Activated naive CD4-positive, alpha-beta T cell treated with anti-CD3 and anti-CD28 coated beads for 36 hours (primary cell): ENCODE results near the gene ABCB8. TPM values are rescaled to one million over a fixed set of nuclear protein-coding genes. Genes with fewer than 3 reads are reported as not detected.
"Not testable (repeated sequence)": the region's sequence is repeated elsewhere in the genome, so short reads cannot be mapped to it uniquely, and the experiment has no call there.

ENCODE experiments used
- CTCF ChIA-PET: fragments of 350-600 bp; sonication (Branson Sonifier 250); formaldehyde crosslinking; loops from one replicate; lab custom pipeline; 2021; ENCODE audit warnings: antibody characterized with exemption; lab: Charles Lee
- DNase-seq: peaks from one replicate; pipeline ENCODE4 v3.0.0-alpha.2; 2020
- H3K27ac Mint-ChIP-seq: one replicate; pipeline ENCODE4 v1.8.0; 2021; ENCODE audit warnings: mild to moderate bottlenecking, mixed read lengths
- H3K27me3 Mint-ChIP-seq: one replicate; pipeline ENCODE4 v1.8.0; 2021; ENCODE audit warnings: low read depth, mixed read lengths
- H3K36me3 Mint-ChIP-seq: one replicate; pipeline ENCODE4 v1.8.0; 2021; ENCODE audit warnings: low read depth, mixed read lengths
- H3K4me1 Mint-ChIP-seq: one replicate; pipeline ENCODE4 v1.8.0; 2021; ENCODE audit warnings: low read depth, mixed read lengths
- H3K4me3 Mint-ChIP-seq: one replicate; pipeline ENCODE4 v1.8.0; 2021; ENCODE audit warnings: mild to moderate bottlenecking, moderate library complexity, mixed read lengths
- H3K9me3 Mint-ChIP-seq: one replicate; pipeline ENCODE4 v1.8.0; 2021; ENCODE audit warnings: mixed read lengths
- intact Hi-C: fragments of 100-400 bp; cut with micrococcal nuclease; formaldehyde crosslinking; loops from one replicate; pipeline ENCODE4 v1.15.1; 2023
- total RNA-seq, 2 experiments: library from RNA; stranded (reverse); gene quantifications; one replicate each; pipeline ENCODE4 v1.2.3, GENCODE V29; 2021

The ABCB8 gene
- total RNA-seq, 2 experiments from 2014 or later: 41.3 to 47.8 TPM

GRCh38 chr7:151010037-151010306, 18.3 kb upstream of the ABCB8 start:
- no peak overlapping the region for H3K27ac Mint-ChIP-seq
- no peaks in the 10 kb centered on the region for H3K36me3 Mint-ChIP-seq
- no peaks in the 10 kb centered on the region for H3K27me3 Mint-ChIP-seq
- no peak for DNase-seq
- H3K4me1 Mint-ChIP-seq: peaks cover 64% of the 10 kb centered on the region
- CTCF ChIA-PET: interaction anchor here (0.5 to 5.3 kb wide), 17 partner anchors 8 to 268 kb away, joined by 3 to 29 read pairs (median 5); no protein-coding TSS in a partner anchor
- H3K4me3 Mint-ChIP-seq: no peak overlapping the region
- intact Hi-C loops: loop anchor here (5.0 kb wide), 1 partner anchor 342 kb away; no protein-coding TSS in a partner anchor
- no peaks in the 10 kb centered on the region for H3K9me3 Mint-ChIP-seq

- peak overlapping the region; percentile 64 for H3K4me3 Mint-ChIP-seq
- H3K4me1 Mint-ChIP-seq: peaks cover 69% of the 10 kb centered on the region
- peak; percentile 71 for DNase-seq
- H3K27ac Mint-ChIP-seq: peak overlapping the region; percentile 66
- H3K36me3 Mint-ChIP-seq: no peaks in the 10 kb centered on the region
- CTCF ChIA-PET: interaction anchor here (0.5 to 5.3 kb wide), 18 partner anchors 7 to 265 kb away, joined by 3 to 29 read pairs (median 4); no protein-coding TSS in a partner anchor
- intact Hi-C loops: loop anchor here (5.0 kb wide), 1 partner anchor 342 kb away; no protein-coding TSS in a partner anchor
- no peaks in the 10 kb centered on the region for H3K9me3 Mint-ChIP-seq
- H3K27me3 Mint-ChIP-seq: no peaks in the 10 kb centered on the region
Observed at GRCh38 chr7:151010307-151011096, 17.7 kb upstream of the ABCB8 start.

GRCh38 chr7:151011097-151011409, 17.2 kb upstream of the ABCB8 start:
- Mint-ChIP-seq H3K4me1 (peaks cover 71% of the 10 kb centered on the region), H3K36me3 (no peaks in the 10 kb centered on the region), H3K27me3 (no peaks in the 10 kb centered on the region), H3K27ac (peak overlapping the region; percentile 47), H3K4me3 (peak overlapping the region; percentile 43), H3K9me3 (no peaks in the 10 kb centered on the region)
- CTCF ChIA-PET: interaction anchor here (0.6 to 5.3 kb wide), 11 partner anchors 9 to 304 kb away, joined by 3 to 29 read pairs (median 5); no protein-coding TSS in a partner anchor
- no peak for DNase-seq
- intact Hi-C loops: loop anchor here (5.0 kb wide), 1 partner anchor 341 kb away; no protein-coding TSS in a partner anchor

DNA sequence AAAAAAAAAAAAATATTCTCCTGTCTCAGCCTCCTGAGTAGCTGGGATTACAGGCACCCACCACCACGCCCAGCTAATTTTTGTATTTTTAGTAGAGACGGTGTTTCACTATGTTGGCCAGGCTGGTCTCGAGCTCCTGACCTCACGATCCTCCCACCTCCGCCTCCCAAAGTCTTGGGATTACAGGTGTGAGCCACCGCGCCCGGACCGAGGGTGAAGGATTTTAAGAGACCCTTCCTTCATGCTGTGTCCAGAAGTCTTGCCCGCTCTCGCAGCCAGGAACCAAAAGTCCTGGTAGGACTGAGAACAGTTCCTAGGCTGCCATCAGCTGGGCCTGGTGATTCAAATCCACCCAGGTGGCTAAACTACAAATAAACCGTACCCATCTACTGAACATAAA, 16.6 kb upstream of the ABCB8 start:
- H3K4me3 Mint-ChIP-seq, H3K36me3 Mint-ChIP-seq, H3K9me3 Mint-ChIP-seq, H3K27ac Mint-ChIP-seq, H3K27me3 Mint-ChIP-seq, DNase-seq: not testable (repeated sequence)
- intact Hi-C loops: loop anchor here (1.0 to 5.0 kb wide), 2 partner anchors 100 to 341 kb away; no protein-coding TSS in a partner anchor
- peaks cover 75% of the 10 kb centered on the region for H3K4me1 Mint-ChIP-seq
- CTCF ChIA-PET: interaction anchor here (0.6 to 5.3 kb wide), 8 partner anchors 17 to 329 kb away, joined by 3 to 29 read pairs (median 4); no protein-coding TSS in a partner anchor

- Mint-ChIP-seq H3K36me3 (no peaks in the 10 kb centered on the region), H3K27ac (no peak overlapping the region), H3K9me3 (no peaks in the 10 kb centered on the region), H3K4me3 (no peak overlapping the region), H3K27me3 (no peaks in the 10 kb centered on the region), H3K4me1 (peaks cover 77% of the 10 kb centered on the region)
- CTCF ChIA-PET: interaction anchor here (0.6 to 2.1 kb wide), 3 partner anchors 72 to 329 kb away, joined by 3 to 5 read pairs (median 3); no protein-coding TSS in a partner anchor
- intact Hi-C loops: loop anchor here (1.0 to 5.0 kb wide), 2 partner anchors 99 to 340 kb away; no protein-coding TSS in a partner anchor
- DNase-seq: no peak
Observed at GRCh38 chr7:151012031-151012692, 16.1 kb upstream of the ABCB8 start.

- Mint-ChIP-seq H3K4me3 (peak overlapping the region; percentile 21), H3K4me1 (peaks cover 77% of the 10 kb centered on the region), H3K9me3 (no peaks in the 10 kb centered on the region), H3K36me3 (no peaks in the 10 kb centered on the region), H3K27ac (no peak overlapping the region), H3K27me3 (no peaks in the 10 kb centered on the region)
- peak; percentile 36 for DNase-seq
- CTCF ChIA-PET: interaction anchor here (1.0 to 1.8 kb wide), 2 partner anchors 72 to 98 kb away, joined by 3 to 7 read pairs; no protein-coding TSS in a partner anchor
- intact Hi-C loops: loop anchor here (1.0 to 5.0 kb wide), 4 partner anchors 45 to 339 kb away; partner anchors contain the start of gene TMUB1
Observed at GRCh38 chr7:151012911-151013347, 15.3 kb upstream of the ABCB8 start.

DNA sequence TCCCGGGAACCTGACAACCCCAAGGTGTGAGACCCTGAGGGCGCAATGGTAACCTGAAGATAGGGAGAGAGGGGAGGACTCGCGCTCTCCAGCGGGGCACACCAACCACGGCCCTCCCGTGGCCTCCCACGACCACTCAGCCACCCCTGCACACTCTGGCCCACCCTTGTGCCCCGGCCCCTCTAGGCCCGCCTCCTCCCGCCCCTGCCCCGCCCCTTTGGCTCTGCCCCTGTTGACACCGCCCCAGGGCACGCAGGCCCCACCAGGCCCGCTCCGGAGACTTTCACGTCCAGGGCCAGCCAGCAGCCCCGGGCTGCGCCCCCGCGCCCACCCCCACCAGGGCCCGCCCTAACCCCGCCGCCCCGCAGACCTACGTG, 14.9 kb upstream of the ABCB8 start:
- no peak overlapping the region for H3K27ac Mint-ChIP-seq
- intact Hi-C loops: loop anchor here (1.0 to 5.0 kb wide), 3 partner anchors 45 to 339 kb away; partner anchors contain the start of gene TMUB1

GRCh38 chr7:151013733-151014497, 14.3 kb upstream of the ABCB8 start:
- H3K27me3 Mint-ChIP-seq: peaks cover 2% of the 10 kb centered on the region
- peak overlapping the region; percentile 92 for H3K27ac Mint-ChIP-seq
- no peaks in the 10 kb centered on the region for H3K9me3 Mint-ChIP-seq
- intact Hi-C loops: loop anchor here (1.0 to 5.0 kb wide), 4 partner anchors 17 to 338 kb away; partner anchors contain the start of gene TMUB1
- CTCF ChIA-PET: interaction anchor here (1.8 to 2.2 kb wide), 2 partner anchors 51 to 97 kb away, joined by 7 to 10 read pairs; no protein-coding TSS in a partner anchor
- H3K4me1 Mint-ChIP-seq: peaks cover 78% of the 10 kb centered on the region
- peak overlapping the region; percentile 88 for H3K4me3 Mint-ChIP-seq
- no peaks in the 10 kb centered on the region for H3K36me3 Mint-ChIP-seq
- peak; percentile 94 for DNase-seq

More for the DNA sequence above, 14.9 kb upstream of the ABCB8 start:
- DNase-seq: no peak
- Mint-ChIP-seq H3K4me3 (peak overlapping the region; percentile 88), H3K4me1 (peaks cover 77% of the 10 kb centered on the region), H3K27me3 (peaks cover 2% of the 10 kb centered on the region), H3K36me3 (no peaks in the 10 kb centered on the region), H3K9me3 (no peaks in the 10 kb centered on the region)
- CTCF ChIA-PET: interaction anchor here (1.8 to 2.2 kb wide), 2 partner anchors 50 to 97 kb away, joined by 7 to 10 read pairs; no protein-coding TSS in a partner anchor

DNA sequence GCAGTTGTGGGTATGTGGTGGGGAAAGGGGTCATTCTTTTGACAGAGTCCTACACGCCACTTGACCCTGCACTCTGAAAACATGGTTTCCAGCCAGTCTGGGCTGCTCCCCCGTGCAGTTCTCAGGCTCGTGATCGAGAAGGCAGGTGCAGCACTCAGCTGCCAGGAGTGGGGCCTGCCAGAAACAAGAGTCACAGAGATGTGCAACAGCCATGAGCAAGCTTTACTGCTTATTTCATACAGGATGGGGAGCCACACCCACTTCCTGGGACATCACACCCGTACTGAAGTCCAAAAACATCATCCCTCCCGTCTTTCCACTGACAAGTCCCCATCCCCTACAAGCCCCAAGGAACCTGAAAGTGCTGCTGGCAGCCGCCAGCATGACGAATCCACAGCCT, 13.3 kb upstream of the ABCB8 start:
- no peaks in the 10 kb centered on the region for H3K9me3 Mint-ChIP-seq
- intact Hi-C loops: loop anchor here (2.0 to 5.0 kb wide), 2 partner anchors 18 to 337 kb away; no protein-coding TSS in a partner anchor
- peak overlapping the region; percentile 92 for H3K27ac Mint-ChIP-seq
- peak overlapping the region; percentile 88 for H3K4me3 Mint-ChIP-seq
- CTCF ChIA-PET: interaction anchor here (0.7 to 2.2 kb wide), 3 partner anchors 9 to 96 kb away, joined by 4 to 10 read pairs (median 7); no protein-coding TSS in a partner anchor
- H3K4me1 Mint-ChIP-seq: peaks cover 78% of the 10 kb centered on the region
- DNase-seq: peak; percentile 81
- H3K27me3 Mint-ChIP-seq: peaks cover 7% of the 10 kb centered on the region
- H3K36me3 Mint-ChIP-seq: no peaks in the 10 kb centered on the region

- Mint-ChIP-seq H3K9me3 (no peaks in the 10 kb centered on the region), H3K27me3 (peaks cover 7% of the 10 kb centered on the region), H3K4me3 (no peak overlapping the region), H3K36me3 (no peaks in the 10 kb centered on the region), H3K4me1 (peaks cover 68% of the 10 kb centered on the region), H3K27ac (no peak overlapping the region)
- no peak for DNase-seq
- intact Hi-C loops: loop anchor here (2.0 kb wide), 2 partner anchors 19 to 53 kb away; no protein-coding TSS in a partner anchor
- CTCF ChIA-PET: no interaction called here
Observed at GRCh38 chr7:151015967-151016366, 12.3 kb upstream of the ABCB8 start.

DNA sequence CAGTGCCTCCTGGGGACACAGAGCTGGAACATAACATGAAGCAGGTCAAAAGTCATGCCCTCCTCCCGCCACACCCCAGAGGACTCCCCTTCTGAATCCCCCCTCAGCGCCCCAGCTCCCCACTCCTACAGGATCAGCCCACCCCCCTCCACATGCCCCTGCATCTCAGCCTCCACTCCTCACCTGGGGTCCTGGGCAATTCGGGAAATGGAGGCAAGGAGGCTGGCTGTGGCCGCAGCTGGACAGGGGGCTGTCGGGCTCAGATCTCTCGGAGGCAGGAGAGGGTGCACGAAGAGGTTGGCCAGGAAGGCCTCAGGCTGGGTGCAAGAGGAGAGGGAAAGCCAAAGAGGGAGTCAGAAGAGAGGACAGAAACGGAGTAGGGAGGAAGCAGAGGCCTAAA, 11.7 kb upstream of the ABCB8 start:
- Mint-ChIP-seq H3K27ac (no peak overlapping the region), H3K4me3 (no peak overlapping the region), H3K27me3 (peaks cover 7% of the 10 kb centered on the region), H3K4me1 (peaks cover 65% of the 10 kb centered on the region), H3K36me3 (no peaks in the 10 kb centered on the region), H3K9me3 (no peaks in the 10 kb centered on the region)
- CTCF ChIA-PET: interaction anchor here (0.8 to 4.3 kb wide), 5 partner anchors 8 to 118 kb away, joined by 3 to 32 read pairs (median 9); no protein-coding TSS in a partner anchor
- no peak for DNase-seq
- intact Hi-C loops: loop anchor here (2.0 kb wide), 1 partner anchor 54 kb away; no protein-coding TSS in a partner anchor
